ENCODE data around the gene CCDC73. TPM values are rescaled to one million over a fixed set of nuclear protein-coding genes. Genes with fewer than 3 reads are reported as not detected.

The CCDC73 gene
- total and polyA plus RNA-seq, 10 of the 15 experiments (the other 5 are each of a cell fraction or from before 2014, with no cell fraction given) = 0.05 to 0.57 (median 0.14) TPM

DNA sequence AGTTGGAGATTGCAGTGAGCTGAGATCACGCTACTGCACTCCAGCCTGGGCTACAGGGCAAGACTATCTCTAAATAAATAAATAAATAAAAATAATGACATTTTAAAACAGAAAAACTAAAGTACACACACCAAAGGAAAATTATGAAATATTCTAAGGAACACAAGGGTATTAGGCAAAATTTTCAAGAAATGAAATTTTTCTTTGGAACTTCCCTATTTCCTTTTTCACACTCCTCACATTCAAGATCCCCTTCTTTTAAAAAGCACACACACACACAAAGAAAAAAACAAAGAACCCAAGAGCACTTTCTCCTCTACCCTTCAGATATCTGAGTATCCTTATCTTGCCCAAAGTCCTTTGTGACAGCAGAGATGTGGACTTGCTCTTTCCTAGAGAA is 92.8 kb downstream of the CCDC73 start:
- Histone ChIP-seq H3K36me3 (ENCODE audit: control insufficient read depth in 2 of 2, insufficient read depth in 2 of 2, low read length in 1 of 2) (no peaks in the 10 kb centered on the region), H3K9ac (ENCODE audit: control insufficient read depth, insufficient read depth, low read length) (no peak overlapping the region), H3K27me3 (replicated peaks in 1 of 2; ENCODE audit: control insufficient read depth in 2 of 2, insufficient read depth in 2 of 2, low read length in 1 of 2) (no peaks in the 10 kb centered on the region), H3K79me2 (ENCODE audit: control insufficient read depth, insufficient read depth, low read length) (no peaks in the 10 kb centered on the region), H3K27ac (ENCODE audit: control insufficient read depth, insufficient read depth) (no peak overlapping the region), H2AFZ (ENCODE audit: control insufficient read depth, low read depth, low read length) (no peak overlapping the region), H3K9me3 (replicated peaks; ENCODE audit: control insufficient read depth, insufficient read depth, low read length) (no peaks in the 10 kb centered on the region; the same call in 1 of the 3 replicates), H4K20me1 (ENCODE audit: control insufficient read depth, insufficient read depth) (no peaks in the 10 kb centered on the region), H3K4me1 (ENCODE audit: control insufficient read depth, insufficient read depth, low read length) (no peaks in the 10 kb centered on the region), H3K4me3 (no peak overlapping the region), H3K4me2 (ENCODE audit: control insufficient read depth, insufficient read depth) (no peak overlapping the region)
- TF ChIP-seq RFX5 (IDR thresholded peaks at IDR 0.05; ENCODE audit: low read depth, low read length) (no peak), TAF1 (IDR thresholded peaks at IDR 0.05; ENCODE audit: borderline replicate concordance, low read depth, low read length) (no peak), IRF4 (IDR thresholded peaks at IDR 0.05; ENCODE audit: low read depth, low read length) (no peak), NR2C1 (IDR thresholded peaks at IDR 0.05) (no peak), CREB1 (IDR thresholded peaks at IDR 0.05; ENCODE audit: low read depth) (no peak), MYB (IDR thresholded peaks at IDR 0.05; ENCODE audit: borderline replicate concordance, low read depth, low read length) (no peak), SREBF1 (IDR thresholded peaks at IDR 0.05; ENCODE audit: low read length) (no peak), POLR2AphosphoS5 (IDR thresholded peaks at IDR 0.05; ENCODE audit: low read length) (no peak), SIX5 (IDR thresholded peaks at IDR 0.05; ENCODE audit: low read depth, low read length, severe bottlenecking) (no peak), GATAD2B (conservative IDR thresholded peaks at IDR 0.05; ENCODE audit: low read depth) (no peak), SUZ12 (IDR thresholded peaks at IDR 0.05; ENCODE audit: unreplicated experiment) (no peak), MEF2B (IDR thresholded peaks at IDR 0.05; ENCODE audit: partially characterized antibody, poor library complexity, severe bottlenecking) (no peak)
- TF ChIP-seq, protein P1, sequence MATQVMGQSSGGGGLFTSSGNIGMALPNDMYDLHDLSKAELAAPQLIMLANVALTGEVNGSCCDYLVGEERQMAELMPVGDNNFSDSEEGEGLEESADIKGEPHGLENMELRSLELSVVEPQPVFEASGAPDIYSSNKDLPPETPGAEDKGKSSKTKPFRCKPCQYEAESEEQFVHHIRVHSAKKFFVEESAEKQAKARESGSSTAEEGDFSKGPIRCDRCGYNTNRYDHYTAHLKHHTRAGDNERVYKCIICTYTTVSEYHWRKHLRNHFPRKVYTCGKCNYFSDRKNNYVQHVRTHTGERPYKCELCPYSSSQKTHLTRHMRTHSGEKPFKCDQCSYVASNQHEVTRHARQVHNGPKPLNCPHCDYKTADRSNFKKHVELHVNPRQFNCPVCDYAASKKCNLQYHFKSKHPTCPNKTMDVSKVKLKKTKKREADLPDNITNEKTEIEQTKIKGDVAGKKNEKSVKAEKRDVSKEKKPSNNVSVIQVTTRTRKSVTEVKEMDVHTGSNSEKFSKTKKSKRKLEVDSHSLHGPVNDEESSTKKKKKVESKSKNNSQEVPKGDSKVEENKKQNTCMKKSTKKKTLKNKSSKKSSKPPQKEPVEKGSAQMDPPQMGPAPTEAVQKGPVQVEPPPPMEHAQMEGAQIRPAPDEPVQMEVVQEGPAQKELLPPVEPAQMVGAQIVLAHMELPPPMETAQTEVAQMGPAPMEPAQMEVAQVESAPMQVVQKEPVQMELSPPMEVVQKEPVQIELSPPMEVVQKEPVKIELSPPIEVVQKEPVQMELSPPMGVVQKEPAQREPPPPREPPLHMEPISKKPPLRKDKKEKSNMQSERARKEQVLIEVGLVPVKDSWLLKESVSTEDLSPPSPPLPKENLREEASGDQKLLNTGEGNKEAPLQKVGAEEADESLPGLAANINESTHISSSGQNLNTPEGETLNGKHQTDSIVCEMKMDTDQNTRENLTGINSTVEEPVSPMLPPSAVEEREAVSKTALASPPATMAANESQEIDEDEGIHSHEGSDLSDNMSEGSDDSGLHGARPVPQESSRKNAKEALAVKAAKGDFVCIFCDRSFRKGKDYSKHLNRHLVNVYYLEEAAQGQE (IDR thresholded peaks at IDR 0.05; ENCODE audit: low read depth, low read length) = no peak
- TF ChIP-seq, protein P2, sequence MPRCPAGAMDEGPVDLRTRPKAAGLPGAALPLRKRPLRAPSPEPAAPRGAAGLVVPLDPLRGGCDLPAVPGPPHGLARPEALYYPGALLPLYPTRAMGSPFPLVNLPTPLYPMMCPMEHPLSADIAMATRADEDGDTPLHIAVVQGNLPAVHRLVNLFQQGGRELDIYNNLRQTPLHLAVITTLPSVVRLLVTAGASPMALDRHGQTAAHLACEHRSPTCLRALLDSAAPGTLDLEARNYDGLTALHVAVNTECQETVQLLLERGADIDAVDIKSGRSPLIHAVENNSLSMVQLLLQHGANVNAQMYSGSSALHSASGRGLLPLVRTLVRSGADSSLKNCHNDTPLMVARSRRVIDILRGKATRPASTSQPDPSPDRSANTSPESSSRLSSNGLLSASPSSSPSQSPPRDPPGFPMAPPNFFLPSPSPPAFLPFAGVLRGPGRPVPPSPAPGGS (IDR thresholded peaks at IDR 0.05; ENCODE audit: borderline replicate concordance, insufficient read depth, low read depth, low read length, poor library complexity, severe bottlenecking) = no peak
- TF ChIP-seq, protein P3, sequence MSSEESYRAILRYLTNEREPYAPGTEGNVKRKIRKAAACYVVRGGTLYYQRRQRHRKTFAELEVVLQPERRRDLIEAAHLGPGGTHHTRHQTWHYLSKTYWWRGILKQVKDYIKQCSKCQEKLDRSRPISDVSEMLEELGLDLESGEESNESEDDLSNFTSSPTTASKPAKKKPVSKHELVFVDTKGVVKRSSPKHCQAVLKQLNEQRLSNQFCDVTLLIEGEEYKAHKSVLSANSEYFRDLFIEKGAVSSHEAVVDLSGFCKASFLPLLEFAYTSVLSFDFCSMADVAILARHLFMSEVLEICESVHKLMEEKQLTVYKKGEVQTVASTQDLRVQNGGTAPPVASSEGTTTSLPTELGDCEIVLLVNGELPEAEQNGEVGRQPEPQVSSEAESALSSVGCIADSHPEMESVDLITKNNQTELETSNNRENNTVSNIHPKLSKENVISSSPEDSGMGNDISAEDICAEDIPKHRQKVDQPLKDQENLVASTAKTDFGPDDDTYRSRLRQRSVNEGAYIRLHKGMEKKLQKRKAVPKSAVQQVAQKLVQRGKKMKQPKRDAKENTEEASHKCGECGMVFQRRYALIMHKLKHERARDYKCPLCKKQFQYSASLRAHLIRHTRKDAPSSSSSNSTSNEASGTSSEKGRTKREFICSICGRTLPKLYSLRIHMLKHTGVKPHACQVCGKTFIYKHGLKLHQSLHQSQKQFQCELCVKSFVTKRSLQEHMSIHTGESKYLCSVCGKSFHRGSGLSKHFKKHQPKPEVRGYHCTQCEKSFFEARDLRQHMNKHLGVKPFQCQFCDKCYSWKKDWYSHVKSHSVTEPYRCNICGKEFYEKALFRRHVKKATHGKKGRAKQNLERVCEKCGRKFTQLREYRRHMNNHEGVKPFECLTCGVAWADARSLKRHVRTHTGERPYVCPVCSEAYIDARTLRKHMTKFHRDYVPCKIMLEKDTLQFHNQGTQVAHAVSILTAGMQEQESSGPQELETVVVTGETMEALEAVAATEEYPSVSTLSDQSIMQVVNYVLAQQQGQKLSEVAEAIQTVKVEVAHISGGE (CRISPR knock-in tag; IDR thresholded peaks at IDR 0.05) = no peak
- TF ChIP-seq, protein P4, sequence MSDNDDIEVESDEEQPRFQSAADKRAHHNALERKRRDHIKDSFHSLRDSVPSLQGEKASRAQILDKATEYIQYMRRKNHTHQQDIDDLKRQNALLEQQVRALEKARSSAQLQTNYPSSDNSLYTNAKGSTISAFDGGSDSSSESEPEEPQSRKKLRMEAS (IDR thresholded peaks at IDR 0.05; ENCODE audit: low read depth, low read length) = no peak
- ATAC-seq (no peak), DNase-seq (ENCODE audit: low read depth, low spot score) (no peak), FAIRE-seq (no peak)
- POLR2A ChIA-PET = interaction anchor here (0.6 kb wide), 1 partner anchor 143 kb away, joined by 3 read pairs; no protein-coding TSS in a partner anchor
- intact Hi-C loops (cut with micrococcal nuclease; ENCODE audit: unreplicated experiment) = no loop called here
- in situ Hi-C loops (cut with MboI) = no loop called here
- RAD21 ChIA-PET (ENCODE audit: unreplicated experiment) = interaction anchor here (1.0 kb wide), 1 partner anchor 9 kb away, joined by 4 read pairs; no protein-coding TSS in a partner anchor
- BruUV-seq (replicated peaks) = no TSS peak
- CTCF ChIA-PET = interaction anchor here (1.3 to 1.6 kb wide), 2 partner anchors 13 to 21 kb away, joined by 3 read pairs; no protein-coding TSS in a partner anchor
- WGBS (ENCODE audit: insufficient coverage, insufficient replicate concordance, low lambda C conversion rate, missing lambda C conversion rate) = 100% methylated on average over 1 of the region's 1 CpG
- SMC1A ChIA-PET (ENCODE audit: uncharacterized antibody, unreplicated experiment) = no interaction called here

Data from GM12878 (cell line).